OCI-LY3 (cell line): ENCODE measurements around the gene C1QTNF3.

ENCODE experiments used
- H2AFZ ChIP-seq: fragments of 200-600, 300-600 bp; shearing (Covaris generic); 2 replicates; pipeline ENCODE4 v1.6.0; 2014; ENCODE audit warnings: antibody characterized with exemption, low read depth, low read length
- H3K27ac ChIP-seq: fragments of 200-600, 300-600 bp; sonication (generic); 2 replicates; pipeline ENCODE4 v1.5.1; 2014; ENCODE audit warnings: mild to moderate bottlenecking, low read length, moderate library complexity, mixed read lengths
- H3K27me3 ChIP-seq: fragments of 200-600, 300-600 bp; sonication (generic); 2 replicates; pipeline ENCODE4 v1.6.1; 2014; ENCODE audit warnings: low read depth, low read length, mixed read lengths
- H3K36me3 ChIP-seq: fragments of 200-600, 300-600 bp; sonication (generic); replicated peaks from 2 replicates; pipeline ENCODE3; 2014; ENCODE audit warnings: low read depth, low read length, mixed read lengths
- H3K4me1 ChIP-seq: fragments of 300-600, 200-600 bp; sonication (generic); 2 replicates; pipeline ENCODE4 v1.6.1; 2014; ENCODE audit warnings: low read length, mixed read lengths
- H3K4me2 ChIP-seq: fragments of 200-600, 300-600 bp; sonication (generic); 2 replicates; pipeline ENCODE4 v1.6.1; 2014; ENCODE audit warnings: low read length, mixed read lengths
- H3K4me3 ChIP-seq: fragments of 300-600, 200-600 bp; sonication (generic); 2 replicates; pipeline ENCODE4 v1.5.1; 2014; ENCODE audit warnings: antibody characterized with exemption, mild to moderate bottlenecking, low read length, moderate library complexity
- H3K79me2 ChIP-seq: fragments of 300-600, 200-600 bp; shearing (Covaris generic); 2 replicates; pipeline ENCODE4 v1.6.1; 2014; ENCODE audit warnings: mild to moderate bottlenecking, low read length, mixed read lengths
- H3K9ac ChIP-seq: fragments of 300-600, 200-600 bp; shearing (Covaris generic); 2 replicates; pipeline ENCODE4 v1.6.0; 2014; ENCODE audit warnings: mild to moderate bottlenecking, low read length, moderate library complexity
- H3K9me3 ChIP-seq: fragments of 200-600, 300-600 bp; shearing (Covaris generic); 2 replicates; pipeline ENCODE4 v1.6.1; 2014; ENCODE audit warnings: low read length, mixed read lengths; ENCODE audit not compliant: insufficient read depth
- H4K20me1 ChIP-seq: fragments of 200-600, 300-600 bp; sonication (generic); 2 replicates; pipeline ENCODE4 v1.6.1; 2016; ENCODE audit warnings: low read length, mixed read lengths; ENCODE audit not compliant: insufficient read depth
- CTCF ChIP-seq: fragments of 200-600, 300-600 bp; sonication (generic); IDR thresholded peaks from 2 replicates; pipeline ENCODE4 v1.5.1; 2014; ENCODE audit warnings: antibody characterized with exemption, low read length, low read depth
- EZH2phosphoT487 ChIP-seq: fragments of 200-600 bp; shearing (Covaris generic); IDR thresholded peaks from 2 replicates; pipeline ENCODE4 v1.6.1; 2018; ENCODE audit warnings: antibody characterized with exemption, mixed run types, low read depth

Gene C1QTNF3

GRCh38 chr5:33980030-33980429 is 63.0 kb downstream of the C1QTNF3 start:
- Histone ChIP-seq H3K27ac (no peak overlapping the region), H3K79me2 (no peaks in the 10 kb centered on the region), H2AFZ (no peak overlapping the region), H3K9ac (no peak overlapping the region), H3K27me3 (no peaks in the 10 kb centered on the region), H3K4me1 (no peaks in the 10 kb centered on the region), H3K9me3 (no peaks in the 10 kb centered on the region), H3K4me3 (no peak overlapping the region), H3K4me2 (no peak overlapping the region), H4K20me1 (no peaks in the 10 kb centered on the region), H3K36me3 (no peaks in the 10 kb centered on the region)
- TF ChIP-seq CTCF (no peak), EZH2phosphoT487 (no peak)

DNA sequence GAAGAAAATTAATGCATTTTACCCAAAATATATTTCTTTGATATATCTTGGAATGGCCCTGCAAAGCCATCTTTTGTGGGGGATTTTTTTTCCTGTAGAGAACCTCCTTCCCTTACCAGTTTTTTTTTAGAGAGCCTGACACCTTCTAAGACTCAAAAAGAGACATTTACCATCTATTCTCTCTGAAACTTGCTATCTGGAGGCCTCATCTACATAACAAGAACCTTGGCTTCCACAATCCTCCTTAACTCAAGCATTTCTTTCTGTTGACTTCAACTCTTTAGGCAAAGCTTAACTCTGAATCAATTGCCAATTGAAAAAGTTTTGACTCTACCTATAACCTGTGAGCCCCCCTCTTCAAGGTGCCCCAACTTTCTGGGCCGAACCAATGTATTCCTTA is 64.7 kb downstream of the C1QTNF3 start:
- TF ChIP-seq CTCF (no peak), EZH2phosphoT487 (no peak)
- no peaks in the 10 kb centered on the region for H3K27me3 ChIP-seq
- H2AFZ ChIP-seq = no peak overlapping the region
- H3K27ac ChIP-seq = no peak overlapping the region
- no peaks in the 10 kb centered on the region for H3K9me3 ChIP-seq
- peaks cover 5% of the 10 kb centered on the region for H3K4me1 ChIP-seq
- H4K20me1 ChIP-seq = no peaks in the 10 kb centered on the region
- H3K4me2 ChIP-seq = no peak overlapping the region
- no peak overlapping the region for H3K9ac ChIP-seq
- no peaks in the 10 kb centered on the region for H3K36me3 ChIP-seq
- no peak overlapping the region for H3K4me3 ChIP-seq
- no peaks in the 10 kb centered on the region for H3K79me2 ChIP-seq

GRCh38 chr5:33976307-33976706 is 66.7 kb downstream of the C1QTNF3 start:
- Histone ChIP-seq H3K4me3 (no peak overlapping the region), H3K79me2 (no peaks in the 10 kb centered on the region), H3K4me1 (peaks cover 10% of the 10 kb centered on the region), H3K27me3 (no peaks in the 10 kb centered on the region), H3K9ac (no peak overlapping the region), H3K9me3 (no peaks in the 10 kb centered on the region), H2AFZ (no peak overlapping the region), H3K36me3 (no peaks in the 10 kb centered on the region), H3K27ac (no peak overlapping the region), H4K20me1 (no peaks in the 10 kb centered on the region), H3K4me2 (no peak overlapping the region)
- no peak for TF ChIP-seq EZH2phosphoT487
- TF ChIP-seq CTCF = no peak

DNA sequence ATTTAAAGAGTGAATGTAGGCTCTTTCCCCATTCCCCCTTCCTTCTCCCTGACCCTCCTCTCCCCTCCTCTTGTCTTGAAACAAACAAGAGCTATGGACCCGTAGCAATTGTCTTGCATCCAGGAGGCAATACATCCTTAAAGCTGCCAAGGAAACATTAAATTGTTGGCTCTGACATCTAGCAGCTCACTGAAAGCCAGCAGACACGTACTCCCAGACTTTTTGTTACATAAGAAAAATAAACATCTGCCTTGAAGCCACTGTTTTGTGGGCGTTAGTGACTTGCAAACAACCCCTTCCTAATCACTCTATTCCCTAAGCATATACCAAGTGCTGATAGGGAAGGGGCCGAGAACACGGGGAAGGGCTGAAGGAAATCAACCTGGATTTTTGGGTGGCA is 67.2 kb downstream of the C1QTNF3 start:
- H2AFZ ChIP-seq = no peak overlapping the region

More for the DNA sequence above, 67.2 kb downstream of the C1QTNF3 start:
- no peaks in the 10 kb centered on the region for H3K27me3 ChIP-seq
- no peaks in the 10 kb centered on the region for H3K36me3 ChIP-seq
- TF ChIP-seq CTCF = no peak
- TF ChIP-seq EZH2phosphoT487 = no peak
- no peak overlapping the region for H3K9ac ChIP-seq
- no peak overlapping the region for H3K27ac ChIP-seq
- no peak overlapping the region for H3K4me3 ChIP-seq
- H3K9me3 ChIP-seq = no peaks in the 10 kb centered on the region
- no peaks in the 10 kb centered on the region for H4K20me1 ChIP-seq
- H3K4me1 ChIP-seq = peaks cover 10% of the 10 kb centered on the region
- H3K79me2 ChIP-seq = no peaks in the 10 kb centered on the region
- no peak overlapping the region for H3K4me2 ChIP-seq
